ENCODE results near the gene STAC.
"Not testable (repeated sequence)": the region's sequence is repeated elsewhere in the genome, so short reads cannot be mapped to it uniquely, and the experiment has no call there.

STAC gene

DNA sequence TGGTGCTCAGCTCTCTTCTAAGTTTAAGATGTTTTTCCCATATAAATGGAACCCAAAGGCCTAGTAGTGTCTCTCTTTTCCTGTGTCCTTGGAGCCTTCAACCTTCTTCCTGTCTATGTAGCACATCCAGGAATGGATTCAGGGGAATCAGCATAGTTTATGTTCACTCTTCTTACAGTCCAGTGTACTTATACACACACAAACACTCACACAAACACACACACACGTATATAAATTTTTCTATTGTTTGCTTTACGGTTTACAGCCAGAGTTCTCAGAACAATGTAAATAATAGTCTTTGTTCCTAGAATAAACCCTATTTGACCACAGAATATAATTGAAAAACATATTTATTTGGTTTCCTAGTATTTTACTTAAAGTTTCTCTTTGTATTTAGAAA is 36.9 kb downstream of the STAC start:
- DNase-seq: no peak

DNA sequence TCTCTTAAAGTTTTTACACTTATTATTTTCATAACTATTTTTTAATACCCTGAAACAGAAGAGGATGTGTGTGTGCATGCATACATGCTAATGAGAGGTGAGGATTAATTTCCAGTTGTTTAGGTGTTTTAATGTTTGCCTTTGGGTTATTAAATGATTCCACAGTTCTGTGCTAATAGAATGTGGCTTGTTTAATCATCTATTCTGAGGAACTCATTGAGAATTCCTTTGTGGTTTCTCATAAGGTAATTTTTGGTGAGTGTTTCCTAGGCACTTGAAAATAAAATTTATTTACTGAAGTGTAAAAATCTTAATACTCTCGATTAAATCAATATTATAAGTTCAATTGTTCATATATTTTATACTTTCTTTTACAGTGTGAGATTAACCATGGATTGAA is 38.0 kb downstream of the STAC start:
- DNase-seq: no peak

DNA sequence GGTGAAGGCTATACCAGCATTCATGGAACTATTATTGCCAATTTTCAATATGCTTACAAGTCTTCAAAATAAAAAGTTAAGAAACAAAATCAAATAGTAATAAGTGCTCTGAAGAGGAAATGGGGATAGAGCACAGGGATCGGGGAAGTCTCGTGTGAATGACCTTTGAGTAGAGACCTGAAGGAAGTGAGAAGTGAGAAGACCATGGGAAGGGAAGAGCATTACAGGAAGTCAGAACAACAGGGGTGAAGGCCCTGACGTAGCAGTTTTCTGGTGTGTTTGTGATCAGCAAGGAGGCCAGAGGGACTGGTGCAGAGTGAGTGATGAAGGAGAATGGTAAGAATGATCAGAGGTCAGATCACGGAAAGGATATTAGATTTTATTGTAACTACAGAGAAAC is 48.1 kb downstream of the STAC start:
- DNase-seq: no peak

DNA sequence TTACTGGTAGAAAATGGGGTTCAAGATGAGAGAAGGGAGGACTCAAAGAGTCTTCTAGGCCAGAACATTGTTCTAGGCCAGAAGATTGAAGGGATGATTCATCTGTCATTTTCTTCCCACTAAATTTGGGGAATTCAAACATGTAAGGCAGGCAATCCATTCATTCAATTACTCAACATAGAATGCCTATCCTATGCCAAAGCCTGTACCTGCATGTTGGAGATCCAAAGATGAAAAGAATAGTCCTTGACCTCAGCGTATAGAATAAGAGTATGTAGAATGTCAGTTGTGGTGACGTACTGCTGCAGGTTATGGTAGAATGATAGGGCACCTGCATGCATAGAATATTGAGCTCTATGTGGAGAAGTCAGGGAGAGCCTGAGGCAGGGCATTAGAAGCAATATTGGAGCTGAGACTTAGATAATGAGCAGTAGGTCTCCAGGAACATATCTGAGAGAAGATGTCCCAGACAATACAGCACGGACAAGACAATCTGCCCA is 49.7 kb downstream of the STAC start:
- DNase-seq: no peak

DNA sequence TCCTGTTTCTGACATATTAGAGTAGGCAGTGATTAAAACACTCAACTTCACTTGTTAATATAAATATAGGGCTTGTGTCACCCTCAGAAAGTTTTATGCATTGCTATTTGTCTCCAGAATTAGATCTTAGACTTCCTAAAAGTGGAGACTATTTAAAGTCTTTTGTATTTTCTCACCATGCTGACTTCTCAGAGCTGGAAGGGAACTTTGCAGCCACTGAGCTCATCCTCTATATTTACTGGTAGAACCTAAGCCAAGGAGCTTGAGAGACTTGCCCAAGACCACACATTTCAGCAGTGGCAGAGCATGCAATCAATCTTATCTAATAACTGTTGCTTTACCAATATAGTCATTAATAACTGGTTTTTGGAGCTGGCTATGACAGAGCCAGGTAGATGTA is 53.2 kb downstream of the STAC start:
- no peak for DNase-seq

DNA sequence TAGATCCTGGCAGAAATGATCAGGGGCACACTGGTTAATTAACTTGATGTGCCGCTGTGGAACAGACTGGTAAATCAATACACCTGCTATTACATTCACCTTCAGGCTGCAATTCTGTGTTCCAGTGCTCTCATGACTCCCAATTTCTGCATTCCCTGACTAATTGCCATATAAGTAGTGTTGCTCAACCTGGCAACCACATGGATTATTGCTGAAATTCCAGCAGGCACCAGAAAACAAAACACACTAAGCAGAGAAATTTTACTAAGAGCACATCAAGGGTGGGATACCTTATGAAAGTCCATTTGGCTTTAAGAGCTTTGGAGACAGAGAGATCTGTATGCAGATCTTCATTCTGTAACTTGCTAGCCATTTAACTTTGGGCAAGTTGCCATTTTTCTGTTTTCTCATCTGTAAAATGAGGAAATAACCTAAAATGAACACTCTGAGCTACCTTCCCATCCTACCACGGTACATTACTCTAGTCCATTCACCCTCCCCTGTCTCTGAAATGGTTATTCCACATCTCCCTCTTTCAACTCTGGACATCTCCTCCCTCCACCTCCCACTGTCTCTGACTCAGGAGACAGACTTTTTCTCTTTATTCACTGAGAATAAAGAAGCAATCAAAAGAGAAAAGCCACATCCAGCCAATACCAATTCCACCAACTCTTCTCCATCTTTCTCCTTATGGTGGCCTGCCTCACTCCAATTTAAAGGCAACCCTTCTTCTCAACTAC is 54.6 kb downstream of the STAC start:
- DNase-seq: no peak

DNA sequence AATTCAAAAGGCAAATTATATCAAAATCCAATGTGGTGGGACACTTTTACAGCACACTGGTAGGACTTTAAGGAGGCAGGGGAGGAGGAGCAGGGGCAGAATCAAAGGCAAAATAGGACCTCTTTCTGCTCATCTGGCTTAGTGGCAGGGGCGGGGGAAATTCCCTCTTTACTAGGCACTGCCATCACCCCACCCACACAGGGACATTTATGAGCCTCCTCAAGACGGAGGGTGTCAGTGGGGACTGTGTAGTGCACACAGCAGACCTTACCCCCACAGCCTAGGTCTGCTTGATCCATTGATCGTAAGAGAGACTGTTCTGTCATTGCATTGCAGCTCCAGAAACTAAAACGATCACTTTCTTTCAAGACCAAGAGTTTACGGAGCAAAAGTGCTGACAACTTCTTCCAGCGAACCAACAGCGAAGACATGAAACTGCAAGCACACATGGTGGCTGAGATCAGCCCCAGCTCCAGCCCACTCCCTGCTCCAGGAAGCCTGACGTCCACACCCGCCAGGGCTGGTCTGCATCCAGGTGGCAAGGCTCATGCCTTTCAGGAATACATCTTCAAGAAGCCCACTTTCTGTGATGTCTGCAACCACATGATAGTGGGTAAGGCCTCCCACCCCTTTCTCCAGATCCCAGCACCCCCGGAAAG is 62.9 kb downstream of the STAC start:
- no peak for DNase-seq

DNA sequence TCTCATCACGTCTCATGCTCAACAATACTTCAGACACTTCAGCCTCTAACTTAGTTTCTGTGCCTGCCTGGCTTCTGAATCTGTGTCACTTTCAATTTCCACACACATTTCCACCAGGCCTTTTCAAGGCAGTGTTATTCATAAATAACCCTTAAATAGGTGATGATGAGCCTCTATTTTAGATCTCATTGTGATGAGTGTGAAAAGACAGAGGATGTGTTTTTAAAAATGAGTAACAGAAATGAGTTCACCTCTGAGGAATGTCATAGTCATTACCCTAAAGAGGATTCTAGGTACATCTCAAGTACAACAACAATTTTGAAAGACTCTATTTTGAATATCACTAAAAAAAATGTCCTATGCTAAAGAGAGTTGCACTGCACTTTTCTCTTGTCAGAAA is 64.6 kb downstream of the STAC start:
- DNase-seq: no peak

DNA sequence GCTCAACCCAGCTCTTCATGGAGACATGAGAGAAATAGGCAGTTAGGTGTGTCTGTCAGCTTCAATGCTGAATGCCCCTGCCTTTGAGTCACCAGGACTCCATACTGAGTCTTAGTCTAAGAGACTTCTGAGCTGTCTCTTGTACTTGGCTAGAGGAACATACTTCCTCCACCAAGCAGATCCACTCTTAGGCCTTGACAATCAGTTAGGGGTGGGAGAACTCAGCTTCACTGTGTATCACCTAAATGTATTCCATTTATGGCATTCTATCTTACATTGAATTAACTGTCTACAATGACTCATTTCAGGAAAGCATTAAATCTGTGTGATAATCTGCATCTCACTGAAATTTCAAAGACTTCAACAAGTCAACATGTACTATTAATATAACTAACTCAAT is 66.0 kb downstream of the STAC start:
- no peak for DNase-seq

DNA sequence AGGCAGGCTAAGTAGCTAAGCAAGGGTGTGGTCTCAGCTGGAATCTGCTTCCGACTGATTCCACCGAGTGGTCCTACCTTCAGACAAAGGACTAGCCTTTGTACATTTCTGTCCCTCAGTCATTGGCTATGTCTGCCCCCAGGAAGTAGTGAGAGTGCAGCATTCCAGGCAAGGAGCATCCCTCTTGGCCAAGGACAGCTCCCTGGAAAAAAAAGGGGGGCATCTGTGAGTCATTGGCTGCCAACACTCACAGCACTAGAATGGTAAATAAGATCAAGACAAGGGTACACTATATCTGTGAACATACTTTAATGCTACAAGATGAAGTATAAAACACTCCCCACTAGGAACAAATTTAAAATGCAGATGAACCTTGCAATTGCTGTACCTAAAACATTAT is 66.8 kb downstream of the STAC start:
- DNase-seq: no peak

DNA sequence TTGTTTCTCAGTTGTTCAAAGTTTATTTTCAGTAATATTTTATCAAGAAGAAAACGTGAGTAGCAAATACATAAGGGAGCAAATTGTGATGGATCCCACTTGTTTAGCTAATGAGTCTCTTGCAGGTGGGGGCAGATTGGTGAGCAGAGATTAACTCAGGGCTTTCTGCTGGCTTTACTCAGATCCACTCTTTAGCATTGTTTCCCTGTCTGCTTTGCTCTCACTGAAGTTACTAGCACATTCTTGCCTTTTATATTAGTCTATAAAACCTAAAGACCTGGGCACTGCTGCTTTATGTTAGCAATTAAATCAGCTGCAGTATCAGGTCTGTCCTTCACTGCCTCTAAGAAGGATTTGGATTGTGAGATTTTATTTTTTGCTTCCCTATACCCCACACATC is 71.5 kb downstream of the STAC start:
- DNase-seq: no peak

DNA sequence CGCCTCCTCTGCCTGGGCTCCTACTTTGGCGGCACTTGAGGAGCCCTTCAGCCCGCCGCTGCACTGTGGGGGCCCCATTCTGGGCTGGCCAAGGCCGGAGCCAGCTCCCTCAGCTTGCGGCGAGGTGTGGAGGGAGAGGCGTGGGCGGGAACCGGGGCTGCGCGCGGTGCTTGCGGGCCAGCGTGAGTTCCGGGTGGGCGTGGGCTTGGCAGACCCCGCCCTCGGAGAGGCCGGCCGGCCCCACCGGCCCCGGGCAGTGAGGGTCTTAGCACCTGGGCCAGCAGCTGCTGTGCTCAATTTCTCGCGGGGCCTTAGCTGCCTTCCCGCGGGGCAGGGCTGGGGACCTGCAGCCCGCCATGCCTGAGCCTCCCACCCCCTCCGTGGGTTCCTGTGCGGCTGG is 72.9 kb downstream of the STAC start:
- DNase-seq: not testable (repeated sequence)

DNA sequence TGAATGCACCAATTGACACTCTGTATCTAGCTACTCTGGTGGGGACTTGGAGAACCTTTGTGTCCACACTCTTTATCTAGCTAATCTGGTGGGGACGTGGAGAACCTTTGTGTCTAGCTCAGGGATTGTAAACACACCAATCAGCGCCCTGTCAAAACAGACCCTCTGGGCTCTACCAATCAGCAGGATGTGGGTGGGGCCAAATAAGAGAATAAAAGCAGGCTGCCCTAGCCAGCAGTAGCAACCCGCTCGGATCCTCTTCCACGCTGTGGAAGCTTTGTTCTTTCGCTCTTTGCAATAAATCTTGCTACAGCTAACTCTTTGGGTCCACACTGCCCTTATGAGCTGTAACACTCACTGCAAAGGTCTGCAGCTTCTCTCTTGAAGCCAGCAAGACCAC is 73.6 kb downstream of the STAC start:
- not testable (repeated sequence) for DNase-seq

DNA sequence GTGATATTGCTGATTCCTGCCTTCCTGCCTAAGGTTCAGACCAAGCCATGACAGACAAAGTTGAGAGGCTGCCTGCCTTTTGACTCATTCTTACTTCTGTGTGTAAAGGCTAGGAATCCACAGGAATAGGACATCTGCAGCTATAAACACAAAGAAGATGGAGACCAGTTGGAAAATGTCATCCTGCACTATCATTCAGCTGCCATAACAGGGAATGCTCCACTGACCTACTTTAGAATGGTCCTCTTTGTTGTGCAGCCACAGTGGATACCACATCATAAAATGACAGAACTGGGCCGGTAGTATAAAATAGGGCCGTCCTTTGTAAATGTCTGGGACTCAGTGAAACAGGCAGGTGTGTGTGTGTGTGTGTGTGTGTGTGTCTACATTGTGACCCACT is 75.1 kb downstream of the STAC start:
- no peak for DNase-seq

DNA sequence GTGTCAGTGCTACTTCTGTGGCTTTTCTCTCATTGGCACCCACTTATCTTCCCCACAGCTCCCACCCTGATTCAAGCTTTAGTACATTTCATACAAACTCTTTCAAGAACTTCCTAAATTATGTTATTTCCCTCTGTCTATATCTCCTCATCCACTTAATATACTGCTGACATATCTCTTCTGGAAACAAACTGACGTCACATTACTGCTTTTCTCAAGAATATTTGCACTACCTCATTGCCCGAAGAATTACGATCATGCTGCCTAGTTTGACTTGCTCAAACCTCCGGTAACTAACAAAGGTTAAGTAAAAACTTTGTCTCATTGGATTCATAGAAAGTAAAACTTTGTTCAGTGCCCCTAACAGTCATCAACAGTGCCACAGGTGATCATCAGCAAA is 76.5 kb downstream of the STAC start:
- DNase-seq: no peak

DNA sequence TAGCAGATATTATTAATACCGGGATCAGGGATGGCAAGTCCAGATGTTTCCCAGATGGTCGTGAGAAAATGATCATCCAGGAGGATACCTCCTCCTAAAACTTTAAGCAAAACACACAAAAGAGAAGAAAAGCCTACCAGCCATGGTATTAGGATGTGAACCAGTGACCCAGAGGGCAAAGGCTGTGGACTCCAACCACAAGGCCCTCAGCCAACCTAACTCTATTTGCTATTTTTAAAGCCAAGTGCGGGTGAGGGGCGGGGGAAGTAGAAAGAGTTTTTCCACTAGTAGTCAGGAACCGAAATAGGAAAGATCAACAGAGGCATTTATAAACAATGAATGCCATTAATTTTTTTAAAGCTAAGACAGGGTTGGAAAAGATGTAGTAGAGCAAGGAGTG is 77.4 kb downstream of the STAC start:
- no peak for DNase-seq

DNA sequence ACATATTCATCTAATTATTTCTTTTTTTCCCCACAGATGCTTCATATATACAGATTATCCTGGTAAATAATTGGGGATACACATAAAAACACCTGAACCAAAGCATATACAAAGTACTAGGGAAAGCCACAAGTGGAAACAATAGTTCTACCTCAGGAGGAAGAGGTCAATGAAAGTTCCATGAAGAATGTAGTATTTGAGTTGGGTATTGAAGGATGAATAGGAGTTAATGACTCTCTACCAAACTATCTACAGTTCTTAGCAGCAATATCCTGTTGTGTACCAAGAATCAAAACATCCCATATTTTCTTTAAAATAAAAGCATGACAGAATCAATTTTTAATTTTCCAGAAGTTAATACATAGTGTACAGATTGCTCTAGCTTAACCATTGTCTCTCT is 78.9 kb downstream of the STAC start:
- no peak for DNase-seq

DNA sequence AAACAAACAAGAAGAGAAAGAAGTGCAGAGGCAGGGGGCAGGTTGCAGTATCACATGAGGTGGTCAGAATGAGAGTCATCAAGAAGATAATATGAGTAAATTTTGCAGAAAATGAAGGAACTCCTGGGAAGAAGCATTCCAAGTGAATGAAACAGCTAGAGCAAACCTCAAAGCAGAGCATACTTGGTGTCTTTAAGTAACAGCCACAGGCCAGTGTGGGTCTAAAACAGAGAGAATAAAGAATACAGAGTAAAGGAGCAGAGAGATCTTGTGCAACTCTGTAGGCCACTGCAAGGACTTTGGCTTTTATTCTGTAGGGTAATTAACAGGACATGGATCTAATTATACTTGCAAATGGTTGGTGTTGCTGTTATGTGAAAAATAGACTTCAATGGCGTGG is 81.3 kb downstream of the STAC start:
- DNase-seq: no peak

DNA sequence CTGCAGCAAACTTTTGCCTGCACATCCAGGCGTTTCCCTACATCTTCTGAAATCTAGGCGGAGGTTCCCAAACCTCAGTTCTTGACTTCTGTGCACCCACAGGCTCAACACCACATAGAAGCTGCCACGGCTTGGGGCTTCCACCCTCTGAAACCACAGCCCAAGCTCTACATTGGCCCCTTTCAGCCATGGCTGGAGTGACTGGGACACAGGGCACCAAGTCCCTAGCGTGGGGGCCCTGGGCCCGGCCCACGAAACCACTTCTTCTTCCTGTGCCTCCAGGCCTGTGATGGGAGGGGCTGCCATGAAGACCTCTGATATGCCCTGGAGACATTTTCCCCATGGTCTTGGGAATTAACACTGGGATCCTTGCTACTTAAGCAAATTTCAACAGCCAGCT is 91.7 kb downstream of the STAC start:
- DNase-seq: not testable (repeated sequence)

DNA sequence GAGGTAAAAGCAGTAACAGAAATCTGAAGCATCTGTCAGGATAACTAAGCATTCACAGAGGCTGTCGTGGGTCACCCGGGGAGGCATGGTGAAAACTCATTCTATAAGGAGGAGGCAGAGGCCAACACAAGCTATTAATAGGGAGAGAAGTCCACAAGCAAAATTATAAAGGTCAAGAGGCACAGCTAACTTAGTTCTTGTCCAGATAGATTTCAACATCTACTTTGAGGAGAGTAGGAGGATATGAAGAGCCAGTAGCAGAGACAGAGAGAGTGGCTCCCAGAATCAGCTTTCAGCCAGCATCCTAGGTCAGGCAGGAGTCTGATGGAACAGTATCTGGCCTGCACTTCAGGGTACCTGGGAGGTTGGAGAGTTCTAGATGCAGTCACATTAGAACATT is 95.3 kb downstream of the STAC start:
- DNase-seq: no peak

DNA sequence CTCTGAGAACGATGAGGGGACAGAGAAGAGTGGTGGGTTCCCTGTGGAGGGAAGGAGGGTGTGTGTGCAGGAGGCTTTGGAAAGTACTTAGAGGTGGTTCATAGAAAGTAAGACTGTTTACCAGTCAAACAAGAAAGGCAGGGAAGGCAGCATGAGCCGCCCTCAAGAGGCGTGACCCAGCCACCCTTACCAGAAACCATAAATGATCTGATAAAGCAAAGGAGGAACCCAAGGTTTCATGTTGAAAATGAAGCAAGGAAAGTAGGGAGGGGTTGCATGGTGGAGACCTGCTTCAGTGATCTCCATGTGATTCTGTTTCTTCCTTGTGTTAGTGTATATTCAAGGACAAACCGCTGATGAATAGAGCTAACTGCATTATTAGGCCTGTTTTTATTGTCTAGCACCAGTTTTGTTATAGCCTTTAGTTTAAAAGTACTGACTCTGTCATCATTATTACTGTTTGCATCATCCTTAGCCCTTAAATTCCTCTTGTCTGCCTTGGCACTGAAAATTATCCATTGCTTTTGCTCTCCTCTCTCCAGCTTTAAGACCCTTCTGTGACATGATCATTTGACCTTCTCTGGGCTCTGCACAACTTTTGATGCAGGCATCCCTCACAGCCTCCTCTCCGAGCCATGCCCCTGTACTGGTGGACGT is 96.1 kb downstream of the STAC start:
- DNase-seq: no peak

DNA sequence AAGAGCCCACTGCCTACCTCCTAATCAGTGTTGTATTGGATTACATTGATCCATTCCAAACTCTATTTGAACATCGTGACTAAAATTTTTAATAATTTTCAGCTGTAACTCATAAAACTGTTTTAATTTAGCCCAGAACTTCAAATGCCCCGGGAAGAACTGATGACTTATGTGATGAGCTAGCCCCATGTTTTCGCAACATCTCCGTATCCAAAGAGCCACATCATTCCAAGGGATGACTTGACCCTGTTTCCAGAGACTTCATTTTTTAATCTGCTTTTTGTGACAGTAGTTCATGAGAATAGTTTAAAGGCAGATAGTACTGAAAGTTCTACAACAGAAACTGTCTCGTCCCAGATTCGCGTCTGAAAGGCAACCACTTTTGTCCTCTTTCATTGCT is 97.4 kb downstream of the STAC start:
- DNase-seq: no peak

DNA sequence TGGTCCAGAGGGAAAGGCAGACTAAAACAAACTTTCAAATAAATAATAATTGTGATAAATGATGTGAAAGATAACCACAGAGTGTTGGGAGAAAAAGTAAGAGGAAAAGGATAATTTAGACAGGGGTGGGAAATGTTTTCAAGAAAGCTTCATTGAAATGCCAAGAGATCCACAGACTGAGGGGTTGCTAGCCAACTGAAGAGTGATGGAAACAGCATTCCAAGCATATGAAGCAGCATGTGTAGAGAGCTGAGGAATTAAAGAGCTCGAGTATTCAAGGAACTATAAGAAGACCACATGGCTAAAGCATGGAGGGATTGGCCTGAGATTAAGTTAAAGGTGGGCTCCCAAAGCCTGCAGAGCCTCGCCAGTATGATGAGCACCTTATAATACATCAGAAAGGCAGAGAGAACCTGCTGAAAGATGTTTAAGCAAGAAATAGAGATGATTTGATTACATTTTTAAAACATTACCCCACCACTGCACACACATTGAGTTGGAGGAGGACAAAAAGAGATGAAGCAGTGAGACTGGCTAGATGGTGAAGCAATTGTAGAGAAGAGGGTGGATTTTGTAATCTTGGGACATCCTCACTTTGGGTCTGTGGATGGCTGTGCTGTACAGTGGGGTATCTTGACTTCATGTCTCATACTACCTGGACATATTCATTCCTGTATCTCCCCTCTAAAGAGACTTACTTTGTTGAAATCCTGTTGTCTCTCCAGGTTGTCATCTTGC is 100.8 kb downstream of the STAC start:
- DNase-seq: no peak

DNA sequence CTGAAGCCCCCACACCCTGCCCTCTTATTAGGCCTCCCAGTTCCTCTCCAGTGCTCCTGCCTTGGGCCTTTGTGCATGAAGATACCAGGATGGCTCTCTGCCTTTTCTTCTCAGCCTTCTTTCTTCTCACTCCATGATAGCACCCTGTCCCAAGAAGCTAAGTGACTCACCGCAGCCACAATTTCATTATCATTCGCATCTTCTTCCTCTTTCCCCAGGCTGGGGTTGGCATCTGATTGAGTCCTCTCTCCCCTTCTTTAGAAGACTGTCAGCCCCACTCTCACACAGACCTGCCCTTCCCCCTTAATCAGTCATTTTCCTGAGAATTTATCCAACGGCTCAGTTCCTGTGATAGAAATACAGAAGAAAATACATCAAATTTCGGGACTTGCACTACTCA is 102.0 kb downstream of the STAC start:
- no peak for DNase-seq

All from activated CD8-positive, alpha-beta memory T cell treated with anti-CD3 and anti-CD28 coated beads, Interleukin-2, amount 50 U/mL, for 4 hours (primary cell).